ENCODE measurements around the gene ARID3C. TPM values are rescaled to one million over a fixed set of nuclear protein-coding genes. Genes with fewer than 3 reads are reported as not detected.

The ARID3C gene
- total RNA-seq, 1 donor from 2014 or later, result not detected

DNA sequence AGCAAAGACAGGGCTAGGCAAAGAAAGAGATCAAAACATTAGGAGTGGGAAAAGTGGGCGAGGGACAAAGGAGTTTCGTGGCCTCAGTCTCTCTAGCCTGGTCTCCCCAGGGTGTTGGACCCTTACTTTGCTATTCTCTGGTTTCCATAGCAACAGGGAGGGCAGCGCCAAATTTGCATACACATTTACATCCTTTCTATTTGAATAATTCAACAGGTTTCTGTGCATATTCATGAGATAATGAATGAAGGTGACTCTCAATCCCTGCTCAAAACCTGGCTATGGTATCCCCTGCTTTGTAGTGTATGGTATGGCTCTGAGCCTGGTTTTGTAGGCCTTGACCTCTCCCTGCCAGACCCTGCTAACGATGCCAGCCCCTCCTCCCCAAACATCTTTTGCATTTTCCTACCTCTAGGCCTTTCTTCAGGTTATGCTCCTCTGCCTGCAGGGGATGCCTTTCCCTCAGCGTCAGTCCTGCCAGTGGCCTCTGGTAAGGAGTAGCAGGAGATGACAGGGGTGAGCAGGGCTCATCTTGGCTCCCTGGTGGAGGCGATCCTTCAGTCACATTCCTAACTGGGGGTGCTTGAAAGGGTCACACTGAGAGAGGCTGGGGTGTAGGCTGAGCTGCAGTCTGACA, 26.8 kb downstream of the ARID3C start:
- Histone ChIP-seq H3K27ac (ENCODE audit: low read depth, low read length) (no peak overlapping the region), H3K4me1 (ENCODE audit: control insufficient read depth in 3 of 3, insufficient read depth in 3 of 3, low read length in 3 of 3) (peaks cover 0 to 11% (median 11%) of the 10 kb centered on the region in 3 donors), H3K36me3 (ENCODE audit: control insufficient read depth in 3 of 3, insufficient read depth in 3 of 3, low read length in 3 of 3) (no peaks in the 10 kb centered on the region), H3K27me3 (ENCODE audit: control insufficient read depth in 3 of 3, insufficient read depth in 3 of 3, low read length in 3 of 3) (no peaks in the 10 kb centered on the region), H3K9ac (ENCODE audit: low read depth in 1 of 3, low read length in 3 of 3) (no peak overlapping the region), H3K4me3 (ENCODE audit: low read length in 3 of 3) (no peak overlapping the region), H3K9me3 (ENCODE audit: control insufficient read depth in 3 of 3, low read length in 3 of 3) (no peaks in the 10 kb centered on the region)

DNA sequence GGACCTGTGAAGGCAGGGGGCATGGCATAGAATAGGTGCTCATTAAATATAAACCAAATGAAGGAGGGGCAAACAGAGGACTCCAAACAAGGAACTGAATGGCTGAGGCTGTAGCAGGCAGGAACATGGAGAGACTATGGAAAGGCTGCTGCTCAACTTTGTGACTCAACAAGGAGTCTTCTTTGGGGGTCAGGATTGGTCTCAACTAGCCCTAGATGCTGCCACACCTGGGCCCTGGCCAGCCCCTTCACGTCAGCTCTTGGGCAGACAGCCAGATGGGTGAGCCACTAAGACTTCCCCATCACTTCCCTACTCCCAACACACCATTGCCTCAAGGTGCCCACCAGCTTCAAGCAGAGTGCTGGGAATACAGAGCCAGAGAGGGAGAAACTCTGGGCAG, 28.0 kb downstream of the ARID3C start:
- no peaks in the 10 kb centered on the region for H3K36me3 ChIP-seq (ENCODE audit: control insufficient read depth in 3 of 3, insufficient read depth in 3 of 3, low read length in 3 of 3)
- H3K27me3 ChIP-seq (ENCODE audit: control insufficient read depth in 3 of 3, insufficient read depth in 3 of 3, low read length in 3 of 3), result no peaks in the 10 kb centered on the region
- H3K9ac ChIP-seq (ENCODE audit: low read depth in 1 of 3, low read length in 3 of 3), result no peak overlapping the region
- H3K27ac ChIP-seq (ENCODE audit: low read depth, low read length), result no peak overlapping the region
- no peak overlapping the region for H3K4me3 ChIP-seq (ENCODE audit: low read length in 3 of 3)
- peaks cover 5 to 23% (median 22%) of the 10 kb centered on the region in 3 donors for H3K4me1 ChIP-seq (ENCODE audit: control insufficient read depth in 3 of 3, insufficient read depth in 3 of 3, low read length in 3 of 3)
- H3K9me3 ChIP-seq (ENCODE audit: control insufficient read depth in 3 of 3, low read length in 3 of 3), result no peaks in the 10 kb centered on the region

DNA sequence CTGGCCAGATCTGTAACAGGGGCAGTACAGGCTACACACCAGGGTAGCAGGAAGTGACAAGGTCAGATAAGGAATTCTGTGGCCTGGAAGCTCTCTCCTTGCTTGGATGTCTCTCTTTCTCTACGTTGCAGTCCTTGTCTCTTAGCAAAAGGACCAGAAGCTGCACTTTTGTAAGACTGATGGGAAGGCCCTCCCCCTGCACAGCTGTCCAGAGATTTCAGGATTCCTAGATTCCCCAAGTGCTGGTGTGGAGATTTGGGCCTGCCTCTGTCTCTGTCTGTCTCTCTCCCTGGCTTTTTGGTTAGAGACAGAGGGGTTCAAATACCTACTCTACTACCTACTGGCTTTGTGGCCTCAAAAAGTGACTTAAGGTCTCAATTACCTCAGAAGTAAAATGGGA, 29.3 kb downstream of the ARID3C start:
- H3K9me3 ChIP-seq (ENCODE audit: control insufficient read depth in 3 of 3, low read length in 3 of 3), result no peaks in the 10 kb centered on the region
- no peak overlapping the region for H3K4me3 ChIP-seq (ENCODE audit: low read length in 3 of 3)
- peak overlapping the region in 1 of 3 donors; percentile 7 for H3K9ac ChIP-seq (ENCODE audit: low read depth in 1 of 3, low read length in 3 of 3)
- H3K27ac ChIP-seq (ENCODE audit: low read depth, low read length), result no peak overlapping the region
- H3K4me1 ChIP-seq (ENCODE audit: control insufficient read depth in 3 of 3, insufficient read depth in 3 of 3, low read length in 3 of 3), result peaks cover 12 to 28% (median 28%) of the 10 kb centered on the region in 3 donors
- no peaks in the 10 kb centered on the region for H3K36me3 ChIP-seq (ENCODE audit: control insufficient read depth in 3 of 3, insufficient read depth in 3 of 3, low read length in 3 of 3)
- no peaks in the 10 kb centered on the region for H3K27me3 ChIP-seq (ENCODE audit: control insufficient read depth in 3 of 3, insufficient read depth in 3 of 3, low read length in 3 of 3)

DNA sequence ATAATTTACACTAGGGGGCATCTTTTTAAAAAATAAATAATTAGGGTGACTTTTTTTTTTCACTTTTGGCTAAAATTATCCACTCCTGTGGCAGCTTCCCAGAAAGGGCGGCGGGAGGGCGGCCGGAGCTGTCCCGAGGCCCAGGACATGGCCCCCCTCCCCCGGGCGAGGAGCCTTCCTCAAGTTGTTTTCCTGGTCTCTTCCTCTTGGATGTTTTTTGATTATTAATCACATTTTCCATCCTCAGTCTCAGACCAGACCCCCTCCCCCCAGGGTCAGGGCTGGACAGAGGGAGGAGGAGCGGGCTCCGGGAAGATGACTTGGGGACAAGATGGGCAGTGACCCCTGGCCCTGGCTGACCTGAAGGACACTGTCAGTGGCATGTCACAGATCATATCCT, 34.7 kb downstream of the ARID3C start:
- Histone ChIP-seq H3K4me1 (ENCODE audit: control insufficient read depth in 3 of 3, insufficient read depth in 3 of 3, low read length in 3 of 3) (peaks cover 47 to 64% (median 63%) of the 10 kb centered on the region in 3 donors), H3K9me3 (ENCODE audit: control insufficient read depth in 3 of 3, low read length in 3 of 3) (no peaks in the 10 kb centered on the region), H3K27me3 (ENCODE audit: control insufficient read depth in 3 of 3, insufficient read depth in 3 of 3, low read length in 3 of 3) (peaks cover 0 to 4% (median 0%) of the 10 kb centered on the region in 3 donors), H3K9ac (ENCODE audit: low read depth in 1 of 3, low read length in 3 of 3) (peak overlapping the region in 1 of 3 donors; percentile 53), H3K27ac (ENCODE audit: low read depth, low read length) (peak overlapping the region; percentile 57), H3K4me3 (ENCODE audit: low read length in 3 of 3) (no peak overlapping the region), H3K36me3 (ENCODE audit: control insufficient read depth in 3 of 3, insufficient read depth in 3 of 3, low read length in 3 of 3) (no peaks in the 10 kb centered on the region)

DNA sequence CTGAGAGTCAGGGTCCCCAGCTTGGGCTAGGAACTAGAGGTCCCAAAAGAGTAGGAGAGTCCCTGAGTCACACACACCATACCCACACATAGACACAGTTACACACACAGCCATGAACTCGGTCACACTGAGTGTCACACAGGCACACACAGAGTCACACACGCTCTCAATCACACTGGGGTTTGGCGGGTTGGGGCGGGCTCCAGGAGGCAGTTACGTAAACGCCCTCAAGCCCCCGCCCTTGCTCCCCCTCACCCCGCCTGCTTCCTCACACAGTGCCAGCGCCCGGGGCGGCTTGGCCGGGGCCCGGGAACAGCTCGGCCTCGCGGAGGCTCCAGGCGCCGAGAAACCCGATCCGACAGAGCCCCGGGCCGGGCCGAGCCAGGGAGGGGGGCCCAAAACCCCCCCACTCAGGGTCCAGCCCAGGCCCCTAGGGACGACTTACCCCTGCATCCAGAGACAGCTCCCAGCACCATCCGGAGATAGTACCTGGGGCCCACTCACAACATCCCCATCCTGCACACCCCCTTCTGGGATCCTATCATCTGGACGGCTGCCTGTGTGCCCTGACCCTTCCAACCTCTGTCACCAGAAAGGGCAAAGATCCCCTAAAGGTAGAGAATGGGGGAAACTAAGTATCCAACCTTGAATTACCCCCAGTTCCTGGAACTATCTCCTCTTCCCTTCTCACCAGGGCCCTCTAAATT, 35.8 kb downstream of the ARID3C start:
- Histone ChIP-seq H3K9me3 (ENCODE audit: control insufficient read depth in 3 of 3, low read length in 3 of 3) (no peaks in the 10 kb centered on the region), H3K4me3 (ENCODE audit: low read length in 3 of 3) (peak overlapping the region; percentile 14 to 38 (median 36)), H3K27ac (ENCODE audit: low read depth, low read length) (peak overlapping the region; percentile 57), H3K4me1 (ENCODE audit: control insufficient read depth in 3 of 3, insufficient read depth in 3 of 3, low read length in 3 of 3) (peaks cover 55 to 75% (median 75%) of the 10 kb centered on the region in 3 donors), H3K36me3 (ENCODE audit: control insufficient read depth in 3 of 3, insufficient read depth in 3 of 3, low read length in 3 of 3) (no peaks in the 10 kb centered on the region), H3K27me3 (ENCODE audit: control insufficient read depth in 3 of 3, insufficient read depth in 3 of 3, low read length in 3 of 3) (peaks cover 0 to 10% (median 4%) of the 10 kb centered on the region in 3 donors), H3K9ac (ENCODE audit: low read depth in 1 of 3, low read length in 3 of 3) (peak overlapping the region; percentile 54 to 73 (median 70))

DNA sequence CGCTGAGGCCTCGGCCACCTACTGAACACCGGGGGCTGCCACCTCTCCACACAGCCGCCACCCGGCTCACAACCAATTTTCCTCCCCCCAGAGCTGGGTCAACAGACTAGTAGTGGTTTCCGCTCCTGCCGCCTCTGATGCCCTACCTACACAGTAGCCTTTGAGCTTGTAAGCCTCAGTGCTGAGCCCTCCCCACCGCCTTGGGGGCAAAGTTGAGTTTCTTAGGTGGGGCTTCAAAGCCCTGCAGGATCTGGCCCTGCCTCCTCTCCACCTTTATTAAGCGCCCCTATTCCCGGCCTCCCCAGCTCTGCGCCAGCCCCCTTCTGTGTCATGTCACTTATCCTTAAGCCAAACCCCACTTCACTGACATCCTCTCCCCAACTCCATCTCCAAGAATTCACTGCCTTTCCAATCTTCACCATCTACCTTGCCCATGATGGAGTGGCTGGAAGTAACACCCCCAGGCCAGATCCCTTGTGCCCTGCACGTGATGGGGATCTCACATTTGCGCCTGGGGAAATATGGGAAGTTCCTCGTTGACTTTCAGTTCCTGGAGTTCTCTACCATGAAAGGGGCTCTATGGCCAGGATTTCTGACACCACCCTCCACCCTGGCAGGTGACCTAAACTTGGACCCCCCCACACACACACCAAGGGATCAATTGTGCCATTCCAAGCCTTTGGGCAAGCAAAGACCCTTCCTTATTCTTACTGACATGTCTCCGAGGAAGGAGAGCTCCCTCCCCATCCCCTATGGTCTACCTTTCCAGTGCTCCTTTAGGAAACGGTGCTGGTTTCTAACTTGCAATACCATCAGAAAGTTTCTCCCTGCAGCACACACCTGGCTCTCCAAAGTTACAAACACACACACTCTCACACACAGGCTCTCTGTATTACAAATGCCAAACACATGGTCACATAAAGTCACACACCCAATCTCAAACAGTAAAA, 36.7 kb downstream of the ARID3C start:
- Histone ChIP-seq H3K27me3 (ENCODE audit: control insufficient read depth in 3 of 3, insufficient read depth in 3 of 3, low read length in 3 of 3) (peaks cover 0 to 14% (median 5%) of the 10 kb centered on the region in 3 donors), H3K4me3 (ENCODE audit: low read length in 3 of 3) (peak overlapping the region; percentile 4 to 53 (median 29)), H3K9me3 (ENCODE audit: control insufficient read depth in 3 of 3, low read length in 3 of 3) (no peaks in the 10 kb centered on the region), H3K4me1 (ENCODE audit: control insufficient read depth in 3 of 3, insufficient read depth in 3 of 3, low read length in 3 of 3) (peaks cover 55 to 81% (median 77%) of the 10 kb centered on the region in 3 donors), H3K36me3 (ENCODE audit: control insufficient read depth in 3 of 3, insufficient read depth in 3 of 3, low read length in 3 of 3) (no peaks in the 10 kb centered on the region), H3K27ac (ENCODE audit: low read depth, low read length) (peak overlapping the region; percentile 57), H3K9ac (ENCODE audit: low read depth in 1 of 3, low read length in 3 of 3) (peak overlapping the region; percentile 4 to 51 (median 47))

DNA sequence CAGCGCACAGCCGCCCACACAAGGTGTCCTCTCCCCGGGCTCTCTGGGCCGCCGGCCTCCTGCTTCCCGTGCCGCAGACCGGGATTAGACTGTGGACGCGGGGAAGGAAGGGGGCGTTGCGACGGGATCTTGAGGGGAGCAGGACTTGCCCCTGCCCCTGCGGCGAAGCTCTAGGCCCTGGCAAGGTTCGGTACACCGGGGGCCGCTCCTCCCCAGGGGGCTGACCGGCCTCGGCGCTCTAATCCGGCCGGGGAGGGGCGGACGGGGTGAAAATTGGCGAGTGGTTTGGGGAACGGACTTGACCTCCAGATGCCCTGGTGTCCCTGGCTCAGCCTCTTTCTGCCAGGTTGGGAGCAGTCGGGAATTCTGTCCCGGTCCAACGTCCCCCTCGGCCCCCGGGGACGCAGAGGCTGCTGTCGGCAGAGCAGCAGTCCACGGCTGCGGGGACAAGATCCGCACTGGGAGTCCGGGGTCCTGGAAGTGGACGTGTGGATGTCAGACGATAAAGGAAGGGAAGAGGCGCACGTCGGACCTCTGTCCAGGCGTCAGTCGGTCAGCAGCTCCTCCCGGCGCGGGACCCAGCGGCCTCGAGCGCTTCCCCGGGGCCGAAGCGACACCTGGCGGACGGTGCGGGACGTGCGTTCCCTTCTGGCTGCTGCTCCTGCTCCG, 37.5 kb downstream of the ARID3C start:
- peaks cover 2 to 14% (median 5%) of the 10 kb centered on the region in 3 donors for H3K27me3 ChIP-seq (ENCODE audit: control insufficient read depth in 3 of 3, insufficient read depth in 3 of 3, low read length in 3 of 3)

DNA sequence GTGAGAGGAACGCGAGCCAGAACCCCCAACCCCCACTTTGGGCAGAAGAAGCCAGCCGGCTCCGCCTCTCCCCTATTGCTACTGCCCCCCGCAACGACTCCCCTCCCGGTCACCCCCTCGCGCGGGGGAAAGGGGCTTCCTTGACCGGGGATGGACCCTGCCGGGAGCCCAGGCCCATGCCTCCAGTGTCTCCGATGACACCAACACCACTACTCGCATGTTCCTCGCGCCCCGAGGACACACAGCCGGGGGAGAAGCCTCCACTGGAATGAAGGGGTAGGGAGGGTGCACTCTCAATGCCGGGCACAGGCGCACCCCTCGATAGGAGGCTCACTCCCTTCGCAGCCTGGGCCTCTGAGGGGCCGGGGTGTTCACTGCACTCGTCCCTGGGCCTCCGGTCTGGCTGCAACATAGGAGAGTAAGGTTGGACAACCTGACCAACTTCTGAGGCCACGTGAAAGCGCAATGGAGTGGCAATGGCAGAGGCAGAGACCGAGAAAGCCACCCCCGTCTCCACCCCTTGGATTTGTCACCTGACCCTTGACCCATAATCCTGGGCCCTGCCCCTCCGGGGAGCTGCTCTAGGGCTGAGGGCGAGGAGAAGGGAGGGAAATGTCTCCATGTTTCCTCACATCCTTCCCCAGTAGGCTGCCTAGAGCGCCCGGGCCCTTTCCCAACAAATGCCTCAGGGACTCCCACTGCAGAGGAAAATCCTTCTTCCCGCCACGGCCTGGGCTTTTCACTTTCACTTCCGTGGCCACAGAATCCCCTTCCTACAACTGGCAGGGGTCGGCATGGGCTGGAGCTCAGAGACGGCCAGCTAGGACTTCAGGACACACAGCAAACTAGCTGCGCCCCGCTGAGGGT, 38.3 kb downstream of the ARID3C start:
- H3K27me3 ChIP-seq (ENCODE audit: control insufficient read depth in 3 of 3, insufficient read depth in 3 of 3, low read length in 3 of 3), result peaks cover 5 to 21% (median 7%) of the 10 kb centered on the region in 3 donors
- no peaks in the 10 kb centered on the region for H3K9me3 ChIP-seq (ENCODE audit: control insufficient read depth in 3 of 3, low read length in 3 of 3)
- H3K27ac ChIP-seq (ENCODE audit: low read depth, low read length), result peak overlapping the region; percentile 57
- H3K4me3 ChIP-seq (ENCODE audit: low read length in 3 of 3), result peak overlapping the region; percentile 45 to 78 (median 72)
- no peaks in the 10 kb centered on the region for H3K36me3 ChIP-seq (ENCODE audit: control insufficient read depth in 3 of 3, insufficient read depth in 3 of 3, low read length in 3 of 3)
- H3K9ac ChIP-seq (ENCODE audit: low read depth in 1 of 3, low read length in 3 of 3), result peak overlapping the region in 2 of 3 donors; percentile 62 to 85
- peaks cover 59 to 82% (median 77%) of the 10 kb centered on the region in 3 donors for H3K4me1 ChIP-seq (ENCODE audit: control insufficient read depth in 3 of 3, insufficient read depth in 3 of 3, low read length in 3 of 3)

More for the DNA sequence above, 37.5 kb downstream of the ARID3C start:
- Histone ChIP-seq H3K27ac (ENCODE audit: low read depth, low read length) (peak overlapping the region; percentile 57), H3K9ac (ENCODE audit: low read depth in 1 of 3, low read length in 3 of 3) (peak overlapping the region in 2 of 3 donors; percentile 23 to 33), H3K9me3 (ENCODE audit: control insufficient read depth in 3 of 3, low read length in 3 of 3) (no peaks in the 10 kb centered on the region), H3K4me1 (ENCODE audit: control insufficient read depth in 3 of 3, insufficient read depth in 3 of 3, low read length in 3 of 3) (peaks cover 55 to 82% (median 76%) of the 10 kb centered on the region in 3 donors), H3K4me3 (ENCODE audit: low read length in 3 of 3) (peak overlapping the region; percentile 45 to 53 (median 52)), H3K36me3 (ENCODE audit: control insufficient read depth in 3 of 3, insufficient read depth in 3 of 3, low read length in 3 of 3) (no peaks in the 10 kb centered on the region)
